HEK293 (cell line): ENCODE data around the gene TUT4.

Experiments used
- REST ChIP-seq: fragments of 450-650 bp; formaldehyde crosslinking; IDR thresholded peaks from 2 replicates; pipeline ENCODE4 v1.5.1; 2016; ENCODE audit warnings: missing biosample characterization, missing genetic modification characterization
- ZNF239 ChIP-seq: fragments of 450-650 bp; formaldehyde crosslinking; IDR thresholded peaks from 2 replicates; pipeline ENCODE4 v1.5.1; 2016; ENCODE audit warnings: missing biosample characterization, missing genetic modification characterization
- ZNF426 ChIP-seq: fragments of 450-650 bp; formaldehyde crosslinking; IDR thresholded peaks from 2 replicates; pipeline ENCODE4 v1.5.1; 2017; ENCODE audit warnings: missing biosample characterization, missing genetic modification characterization, mild to moderate bottlenecking, inconsistent platforms, moderate library complexity
- ZNF707 ChIP-seq: fragments of 450-650 bp; formaldehyde crosslinking; IDR thresholded peaks from 2 replicates; pipeline ENCODE4 v1.5.1; 2016; ENCODE audit warnings: missing biosample characterization, missing genetic modification characterization
- ZSCAN18 ChIP-seq: fragments of 450-650 bp; formaldehyde crosslinking; IDR thresholded peaks from 2 replicates; pipeline ENCODE4 v1.5.1; 2016; ENCODE audit warnings: missing biosample characterization, missing genetic modification characterization
- TF ChIP-seq, protein P1 (sequence below): fragments of 450-650 bp; formaldehyde crosslinking; IDR thresholded peaks from 2 replicates; pipeline ENCODE4 v1.5.1; 2016; ENCODE audit warnings: missing biosample characterization, missing genetic modification characterization
- TF ChIP-seq, protein P2 (sequence below): fragments of 450-650 bp; formaldehyde crosslinking; IDR thresholded peaks from 2 replicates; pipeline ENCODE4 v1.5.1; 2016; ENCODE audit warnings: missing biosample characterization, missing genetic modification characterization, low read depth
- TF ChIP-seq, protein P3 (sequence below): fragments of 450-650 bp; formaldehyde crosslinking; IDR thresholded peaks from 2 replicates; pipeline ENCODE4 v1.5.1; 2016; ENCODE audit warnings: missing biosample characterization, missing genetic modification characterization

GRCh38 chr1:52404116-52404974 is 148.5 kb downstream of the TUT4 start, which contains the start of the genes ORC1 and PRPF38A:
- no peak for TF ChIP-seq ZNF239 (tag by site-specific recombination)
- TF ChIP-seq, protein P1, sequence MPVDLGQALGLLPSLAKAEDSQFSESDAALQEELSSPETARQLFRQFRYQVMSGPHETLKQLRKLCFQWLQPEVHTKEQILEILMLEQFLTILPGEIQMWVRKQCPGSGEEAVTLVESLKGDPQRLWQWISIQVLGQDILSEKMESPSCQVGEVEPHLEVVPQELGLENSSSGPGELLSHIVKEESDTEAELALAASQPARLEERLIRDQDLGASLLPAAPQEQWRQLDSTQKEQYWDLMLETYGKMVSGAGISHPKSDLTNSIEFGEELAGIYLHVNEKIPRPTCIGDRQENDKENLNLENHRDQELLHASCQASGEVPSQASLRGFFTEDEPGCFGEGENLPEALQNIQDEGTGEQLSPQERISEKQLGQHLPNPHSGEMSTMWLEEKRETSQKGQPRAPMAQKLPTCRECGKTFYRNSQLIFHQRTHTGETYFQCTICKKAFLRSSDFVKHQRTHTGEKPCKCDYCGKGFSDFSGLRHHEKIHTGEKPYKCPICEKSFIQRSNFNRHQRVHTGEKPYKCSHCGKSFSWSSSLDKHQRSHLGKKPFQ (tag by site-specific recombination) = no peak
- TF ChIP-seq REST (tag by site-specific recombination) = no peak
- TF ChIP-seq ZSCAN18 (tag by site-specific recombination) = no peak
- TF ChIP-seq, protein P2, sequence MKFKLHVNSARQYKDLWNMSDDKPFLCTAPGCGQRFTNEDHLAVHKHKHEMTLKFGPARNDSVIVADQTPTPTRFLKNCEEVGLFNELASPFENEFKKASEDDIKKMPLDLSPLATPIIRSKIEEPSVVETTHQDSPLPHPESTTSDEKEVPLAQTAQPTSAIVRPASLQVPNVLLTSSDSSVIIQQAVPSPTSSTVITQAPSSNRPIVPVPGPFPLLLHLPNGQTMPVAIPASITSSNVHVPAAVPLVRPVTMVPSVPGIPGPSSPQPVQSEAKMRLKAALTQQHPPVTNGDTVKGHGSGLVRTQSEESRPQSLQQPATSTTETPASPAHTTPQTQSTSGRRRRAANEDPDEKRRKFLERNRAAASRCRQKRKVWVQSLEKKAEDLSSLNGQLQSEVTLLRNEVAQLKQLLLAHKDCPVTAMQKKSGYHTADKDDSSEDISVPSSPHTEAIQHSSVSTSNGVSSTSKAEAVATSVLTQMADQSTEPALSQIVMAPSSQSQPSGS (tag by site-specific recombination) = peak; percentile 63; the same call in 1 of the 2 replicates
- TF ChIP-seq, protein P3, sequence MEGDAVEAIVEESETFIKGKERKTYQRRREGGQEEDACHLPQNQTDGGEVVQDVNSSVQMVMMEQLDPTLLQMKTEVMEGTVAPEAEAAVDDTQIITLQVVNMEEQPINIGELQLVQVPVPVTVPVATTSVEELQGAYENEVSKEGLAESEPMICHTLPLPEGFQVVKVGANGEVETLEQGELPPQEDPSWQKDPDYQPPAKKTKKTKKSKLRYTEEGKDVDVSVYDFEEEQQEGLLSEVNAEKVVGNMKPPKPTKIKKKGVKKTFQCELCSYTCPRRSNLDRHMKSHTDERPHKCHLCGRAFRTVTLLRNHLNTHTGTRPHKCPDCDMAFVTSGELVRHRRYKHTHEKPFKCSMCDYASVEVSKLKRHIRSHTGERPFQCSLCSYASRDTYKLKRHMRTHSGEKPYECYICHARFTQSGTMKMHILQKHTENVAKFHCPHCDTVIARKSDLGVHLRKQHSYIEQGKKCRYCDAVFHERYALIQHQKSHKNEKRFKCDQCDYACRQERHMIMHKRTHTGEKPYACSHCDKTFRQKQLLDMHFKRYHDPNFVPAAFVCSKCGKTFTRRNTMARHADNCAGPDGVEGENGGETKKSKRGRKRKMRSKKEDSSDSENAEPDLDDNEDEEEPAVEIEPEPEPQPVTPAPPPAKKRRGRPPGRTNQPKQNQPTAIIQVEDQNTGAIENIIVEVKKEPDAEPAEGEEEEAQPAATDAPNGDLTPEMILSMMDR (tag by site-specific recombination) = peak; percentile 94
- no peak for TF ChIP-seq ZNF426 (tag by site-specific recombination)
- TF ChIP-seq ZNF707 = no peak
